ENCODE measurements around the gene EPC1.

The EPC1 gene

DNA sequence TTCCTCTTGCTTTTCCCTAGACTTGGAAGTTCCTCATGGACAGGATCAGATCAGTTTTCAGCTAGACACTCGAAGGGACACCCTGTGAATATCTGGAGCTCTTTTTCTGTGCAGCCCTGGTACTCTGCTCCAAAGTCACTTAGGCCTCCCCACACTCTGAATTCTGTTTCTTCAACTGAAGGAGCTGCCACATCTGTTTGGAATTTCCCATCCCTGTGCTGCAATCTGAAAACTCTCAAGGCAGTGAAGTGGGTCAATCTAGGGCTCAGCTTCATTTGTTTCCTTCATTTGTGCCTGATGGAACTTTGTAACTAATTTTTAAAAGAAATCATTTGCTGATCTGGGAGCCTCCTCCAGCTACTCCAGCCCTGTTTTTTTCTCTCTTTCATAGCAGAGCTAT, 9.6 kb downstream of the EPC1 start:
- DNase-seq (ENCODE audit: low read depth): no peak

DNA sequence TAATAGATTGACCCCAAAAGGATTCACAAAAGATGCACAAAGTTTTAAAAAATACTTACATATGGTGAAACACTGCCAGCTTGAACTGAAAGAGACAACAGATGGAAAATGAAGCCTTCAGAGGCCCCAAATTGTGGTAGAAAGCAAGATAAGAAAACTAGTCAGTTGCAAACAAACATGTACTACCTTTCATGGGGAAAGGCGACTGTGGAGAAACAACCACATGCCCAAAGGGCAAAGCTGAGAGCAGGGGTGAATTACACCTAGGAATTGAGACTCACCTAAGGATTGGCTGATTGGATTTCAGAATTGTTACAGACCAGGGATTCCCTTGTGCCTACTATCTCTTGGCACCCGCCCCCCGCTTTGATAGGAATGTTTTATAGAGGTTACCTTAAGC, 13.1 kb downstream of the EPC1 start:
- DNase-seq (ENCODE audit: low read depth): no peak

DNA sequence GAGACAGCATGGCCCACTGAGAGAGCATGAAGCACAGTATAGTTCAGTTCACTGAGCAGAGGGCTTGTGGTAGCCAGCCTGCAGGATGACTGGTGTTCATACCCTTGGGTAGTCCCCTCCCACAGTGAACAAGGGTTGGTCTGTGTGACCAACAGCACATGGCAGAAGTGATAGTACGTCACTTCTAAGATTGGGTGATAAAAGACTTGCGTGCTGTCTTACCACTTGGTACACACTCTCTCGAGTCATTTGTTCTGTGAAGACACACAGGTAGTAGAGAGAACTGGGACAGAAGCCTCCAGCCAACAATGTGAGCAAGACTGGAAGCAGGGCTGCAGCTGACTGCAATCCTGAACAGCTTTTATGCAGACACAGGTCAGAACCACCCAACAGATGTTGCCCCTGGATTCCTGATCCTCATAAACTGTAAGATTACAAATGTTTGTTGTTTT, 14.6 kb downstream of the EPC1 start:
- DNase-seq (ENCODE audit: low read depth): peak; percentile 75

DNA sequence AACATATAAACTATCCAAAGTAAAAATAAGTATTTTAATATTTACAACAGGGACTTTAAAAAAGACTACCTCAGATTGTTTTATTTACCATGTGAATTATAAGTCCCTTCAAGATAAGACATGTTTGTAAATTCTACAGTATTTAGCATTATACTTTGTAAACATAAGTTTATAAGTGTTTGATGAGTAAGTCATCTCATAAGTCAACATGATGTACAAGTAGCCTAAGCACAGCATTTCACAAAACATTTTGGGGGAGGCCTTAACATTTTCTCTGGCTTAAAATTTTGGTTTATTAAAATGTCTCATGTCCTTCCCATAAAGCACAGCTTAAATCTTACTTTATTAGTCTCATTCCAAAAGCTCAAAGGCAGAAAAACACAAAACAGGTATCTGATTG, 15.4 kb downstream of the EPC1 start:
- DNase-seq (ENCODE audit: low read depth): no peak

DNA sequence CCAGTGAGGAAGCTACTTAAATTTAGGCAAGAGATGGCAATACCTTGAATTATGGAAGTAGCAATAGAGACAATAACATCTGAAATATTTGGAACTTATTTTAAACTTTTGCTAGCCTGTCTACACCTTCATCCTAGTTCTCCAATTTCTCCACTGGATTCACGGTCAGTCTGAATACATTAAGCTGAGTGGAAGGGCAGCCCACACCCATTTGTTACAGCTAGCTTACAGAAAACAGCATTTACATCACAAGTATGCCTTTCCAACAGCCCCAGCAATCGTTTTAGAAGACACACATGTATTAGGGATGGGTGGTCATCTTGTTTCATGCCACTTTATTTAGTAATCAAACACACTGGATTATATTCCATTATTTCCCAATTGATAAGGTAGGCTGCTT, 16.7 kb downstream of the EPC1 start:
- no peak for DNase-seq (ENCODE audit: low read depth)

DNA sequence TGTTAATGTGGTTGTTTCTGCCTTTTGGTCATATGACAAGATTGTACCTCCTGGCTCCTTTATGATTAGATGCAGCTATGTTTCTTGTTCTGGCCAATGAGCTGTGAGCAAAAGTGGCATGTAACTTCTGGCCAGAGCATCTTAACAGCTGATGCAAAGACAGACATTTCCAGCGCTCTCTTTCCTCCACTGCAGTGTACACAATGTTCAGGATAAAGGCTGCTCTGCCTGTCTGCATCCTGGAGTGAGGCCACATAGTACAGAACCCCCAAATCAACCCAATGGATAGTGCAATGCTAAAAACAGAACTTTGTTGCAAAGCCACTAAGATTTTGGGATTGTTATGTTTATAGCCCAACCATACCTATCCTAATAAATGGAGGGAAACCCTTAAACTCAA, 17.9 kb downstream of the EPC1 start:
- no peak for DNase-seq (ENCODE audit: low read depth)

DNA sequence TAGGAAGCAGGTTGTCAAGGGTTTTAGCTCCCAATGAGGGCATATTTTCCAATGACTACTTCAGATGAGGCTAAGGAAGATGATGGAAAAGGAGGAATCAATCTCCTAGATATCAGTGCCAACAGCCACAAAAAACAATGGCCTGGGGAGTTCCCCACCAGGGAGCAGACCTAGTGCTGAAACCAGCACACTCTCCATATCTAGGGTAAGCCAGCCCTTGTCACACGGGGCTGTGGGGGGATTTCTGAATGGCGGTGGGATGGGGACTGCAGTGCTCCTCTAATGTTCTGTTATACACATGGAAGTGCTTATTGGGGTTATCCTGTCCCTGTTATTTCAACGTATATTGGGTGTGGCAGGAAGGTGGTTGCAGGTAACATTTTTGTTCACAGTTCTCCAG, 18.5 kb downstream of the EPC1 start:
- no peak for DNase-seq (ENCODE audit: low read depth)

DNA sequence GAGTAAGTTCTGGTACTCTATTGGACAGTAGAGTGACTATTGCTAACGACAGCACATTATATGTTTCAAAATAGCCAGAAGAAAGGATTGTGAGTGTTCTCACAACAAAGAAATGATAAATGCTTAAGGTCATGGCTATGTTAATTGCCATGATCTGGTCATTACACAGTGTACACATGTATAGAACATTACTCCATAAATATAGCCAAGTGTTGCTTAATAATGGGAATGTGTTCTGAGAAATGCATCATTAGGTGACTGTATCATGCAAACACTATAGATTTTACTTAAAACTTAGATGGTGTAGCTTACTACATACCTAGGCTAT, 19.6 kb downstream of the EPC1 start:
- no peak for DNase-seq (ENCODE audit: low read depth)

DNA sequence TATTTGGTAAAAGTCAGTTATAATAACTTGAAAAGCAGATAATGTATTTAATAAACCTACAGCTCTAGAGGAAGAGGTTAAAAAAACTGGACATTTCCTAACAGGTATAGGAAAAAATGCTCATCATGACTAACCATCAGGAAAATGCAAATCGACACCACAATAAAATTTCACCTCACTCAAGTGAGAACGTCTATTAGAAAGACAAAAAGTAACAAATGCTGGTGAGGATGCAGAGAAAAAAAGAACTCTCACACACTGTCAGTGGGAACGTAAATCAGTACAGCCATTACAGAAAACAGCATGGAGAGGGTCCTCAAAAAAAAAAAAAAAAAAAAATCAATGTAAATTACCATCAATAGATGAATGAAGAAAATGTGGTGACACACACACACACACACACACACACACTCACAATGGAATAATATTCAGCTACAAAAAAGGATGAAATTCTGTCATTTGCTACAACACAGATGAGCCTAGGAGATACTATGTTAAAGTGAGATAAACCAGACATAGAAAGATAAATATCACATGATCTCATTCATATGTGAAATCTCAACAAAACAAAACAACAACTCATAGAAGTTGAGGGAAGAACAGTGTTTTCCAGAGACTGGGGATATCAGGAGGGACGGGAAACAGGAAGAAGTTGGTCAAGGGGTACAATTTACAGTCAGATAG, 20.1 kb downstream of the EPC1 start:
- no peak for DNase-seq (ENCODE audit: low read depth)

DNA sequence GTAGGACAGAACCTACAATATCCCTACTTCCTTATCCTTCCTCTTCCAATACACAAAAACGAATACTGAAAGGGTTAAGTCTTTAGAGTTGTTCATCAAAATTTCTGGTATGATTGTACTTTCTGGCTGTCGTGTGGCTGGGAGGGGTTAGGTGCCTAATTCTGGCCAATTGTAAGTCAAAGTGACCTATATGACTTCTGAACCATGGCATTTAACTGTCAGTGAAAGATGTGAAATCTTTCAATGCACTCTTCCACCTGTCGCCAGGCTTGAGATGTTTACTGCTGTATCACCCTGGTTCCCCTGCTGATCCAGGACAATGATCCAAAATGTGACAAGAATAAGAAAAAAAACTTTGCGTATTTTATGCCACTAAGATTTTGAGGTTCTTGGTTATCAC, 20.8 kb downstream of the EPC1 start:
- DNase-seq (ENCODE audit: low read depth): no peak

DNA sequence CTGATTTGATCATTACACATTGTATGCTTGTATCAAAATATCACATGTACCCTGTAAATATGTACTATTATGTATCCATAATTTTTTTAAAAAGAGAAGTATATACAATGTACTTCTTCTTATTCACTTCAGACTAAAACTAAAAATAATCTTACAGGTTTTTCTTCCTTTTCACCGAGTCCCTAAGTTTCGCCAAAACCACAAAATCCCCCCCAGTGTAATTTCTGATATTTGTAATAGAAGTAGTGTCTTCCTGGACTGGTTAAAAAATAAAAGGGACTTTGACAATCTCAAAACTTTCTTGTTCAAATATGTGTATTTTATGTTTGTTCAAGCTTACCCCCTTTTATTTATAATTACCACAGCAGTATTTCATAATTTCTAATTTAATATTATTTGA, 23.9 kb downstream of the EPC1 start:
- DNase-seq (ENCODE audit: low read depth): no peak

DNA sequence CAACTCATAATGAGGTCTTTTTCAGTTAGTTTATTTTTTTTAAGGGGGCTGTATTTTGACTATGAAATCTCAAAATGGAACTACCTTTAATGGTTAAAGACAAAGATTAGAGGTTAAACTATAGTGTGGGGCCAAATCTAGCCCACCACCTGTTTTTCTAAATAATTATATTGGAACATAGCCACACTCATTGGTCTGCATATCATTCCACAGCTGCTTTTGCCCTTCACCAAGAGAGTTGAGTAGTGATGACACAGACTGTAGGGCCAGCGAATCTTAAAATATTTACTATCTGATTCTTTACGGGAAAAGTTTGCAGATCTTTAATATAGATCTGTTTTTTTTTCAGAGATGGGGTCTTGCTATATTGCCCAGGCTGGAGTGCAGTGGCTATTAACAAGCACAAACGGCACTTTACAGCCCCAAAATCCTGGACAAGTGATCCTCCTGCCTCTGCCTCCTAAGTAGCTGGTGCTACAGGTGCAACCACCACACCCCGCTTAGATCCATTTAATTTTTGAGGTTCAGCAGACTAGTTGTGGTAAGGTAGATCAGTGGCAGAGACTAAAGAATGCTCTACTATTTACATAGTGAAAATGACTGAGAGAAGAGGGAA, 25.8 kb downstream of the EPC1 start:
- DNase-seq (ENCODE audit: low read depth): no peak

DNA sequence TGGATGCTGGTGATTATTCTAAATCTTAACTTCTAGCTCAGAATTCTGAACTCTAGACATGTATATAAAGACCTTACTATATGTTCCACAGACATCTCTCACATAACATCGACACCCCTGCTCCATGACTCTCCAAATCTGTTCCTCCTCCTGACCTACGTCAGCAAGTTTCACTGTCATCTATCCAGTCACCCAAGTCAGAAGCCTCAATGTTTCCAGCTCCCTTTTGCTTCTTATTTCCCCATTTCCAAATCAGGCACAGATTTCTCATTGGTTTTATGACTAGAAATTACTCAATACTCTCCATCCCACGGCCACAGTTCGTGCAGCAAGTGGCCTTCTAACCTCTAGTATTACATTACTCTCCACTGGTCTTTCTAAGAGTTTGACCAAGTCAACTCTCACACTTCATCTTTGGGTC, 28.5 kb downstream of the EPC1 start:
- no peak for DNase-seq (ENCODE audit: low read depth)

DNA sequence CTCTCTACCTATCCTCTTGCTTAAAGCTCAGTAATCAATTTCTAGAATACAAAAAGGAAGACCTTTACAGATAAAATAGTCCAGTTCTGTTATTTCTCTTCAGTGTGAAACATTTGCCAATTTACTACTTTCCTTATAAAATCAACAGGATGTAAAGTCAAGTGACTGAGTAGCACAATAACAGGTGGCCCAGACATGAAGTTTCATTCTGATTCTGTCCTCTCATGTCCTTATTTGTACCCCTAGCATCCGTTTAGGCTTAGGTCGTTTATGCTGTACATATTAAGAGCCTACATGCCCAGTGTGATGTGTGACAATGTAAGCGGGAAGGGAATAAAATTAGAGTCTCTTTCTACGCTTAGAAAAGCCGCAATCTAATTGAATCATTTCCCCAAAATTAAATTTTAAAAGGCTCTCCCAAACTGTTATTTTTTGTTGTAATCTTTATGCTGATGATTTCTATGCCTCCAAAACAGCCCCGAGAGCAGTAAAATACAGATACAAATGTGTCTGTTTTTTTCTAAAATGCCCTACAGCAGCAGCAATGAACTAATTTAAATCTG, 29.1 kb downstream of the EPC1 start:
- no peak for DNase-seq (ENCODE audit: low read depth)

DNA sequence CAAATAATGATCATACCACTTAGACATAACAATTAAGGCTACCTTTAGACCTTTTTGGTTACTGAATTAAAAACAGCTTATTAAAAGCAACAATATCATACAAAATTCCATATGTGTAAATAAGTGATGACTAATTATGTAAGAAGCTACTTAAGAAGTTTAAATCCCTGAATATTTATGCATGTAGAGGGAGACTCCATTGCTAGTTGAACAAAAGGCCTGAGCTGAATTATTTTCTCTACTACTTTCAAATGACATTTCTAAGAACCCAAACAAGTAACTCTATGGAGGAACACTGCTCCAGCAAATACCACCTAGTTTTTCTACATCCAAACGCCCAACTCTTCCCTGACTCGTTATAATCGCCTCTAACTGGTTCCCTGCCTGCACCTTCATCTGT, 31.5 kb downstream of the EPC1 start:
- no peak for DNase-seq (ENCODE audit: low read depth)

DNA sequence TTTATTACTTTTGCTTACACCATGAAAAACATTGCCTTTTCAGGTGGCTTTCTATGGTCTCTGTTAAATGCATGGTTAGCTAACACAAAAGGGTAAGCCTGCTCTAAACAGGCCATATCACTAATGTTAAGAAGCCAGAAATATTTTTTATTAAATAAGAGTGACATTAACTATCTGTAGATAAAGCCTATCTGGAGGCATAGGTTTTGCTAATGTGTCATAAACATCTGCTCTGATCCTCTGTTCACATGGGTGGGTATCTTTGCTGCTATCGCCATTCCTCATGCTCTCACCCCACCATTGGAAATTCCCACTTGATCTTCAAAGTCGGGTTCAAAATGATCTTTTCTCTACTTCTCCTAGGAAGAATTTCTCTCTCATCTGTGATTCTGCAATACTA, 32.4 kb downstream of the EPC1 start:
- DNase-seq (ENCODE audit: low read depth): no peak

DNA sequence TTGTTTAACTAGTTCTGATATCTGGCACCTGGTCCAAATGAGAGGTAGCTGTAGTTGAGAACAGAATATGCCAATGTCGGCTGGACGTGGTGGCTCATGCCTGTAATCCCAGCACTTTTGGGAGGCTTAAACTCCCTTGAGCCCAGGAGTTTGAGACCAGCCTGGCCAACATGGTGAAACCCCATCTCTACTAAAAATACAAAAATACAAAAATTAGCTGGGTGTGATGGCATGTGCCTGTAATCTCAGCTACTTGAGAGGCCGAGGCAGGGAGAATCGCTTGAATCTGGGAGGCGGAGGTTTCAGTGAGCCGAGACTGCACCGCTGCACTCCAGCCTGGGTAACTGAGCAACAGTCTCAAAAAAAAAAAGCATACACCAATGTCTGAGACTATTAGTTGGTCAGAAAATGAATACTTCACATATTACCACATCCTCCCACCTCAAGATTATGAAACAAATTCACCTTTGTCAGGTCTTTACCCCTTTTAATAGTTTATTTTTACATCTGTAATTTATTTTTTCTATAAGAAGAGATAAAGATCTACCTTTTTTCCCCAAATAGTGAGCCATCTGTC, 38.8 kb downstream of the EPC1 start:
- DNase-seq (ENCODE audit: low read depth): peak; percentile 11

DNA sequence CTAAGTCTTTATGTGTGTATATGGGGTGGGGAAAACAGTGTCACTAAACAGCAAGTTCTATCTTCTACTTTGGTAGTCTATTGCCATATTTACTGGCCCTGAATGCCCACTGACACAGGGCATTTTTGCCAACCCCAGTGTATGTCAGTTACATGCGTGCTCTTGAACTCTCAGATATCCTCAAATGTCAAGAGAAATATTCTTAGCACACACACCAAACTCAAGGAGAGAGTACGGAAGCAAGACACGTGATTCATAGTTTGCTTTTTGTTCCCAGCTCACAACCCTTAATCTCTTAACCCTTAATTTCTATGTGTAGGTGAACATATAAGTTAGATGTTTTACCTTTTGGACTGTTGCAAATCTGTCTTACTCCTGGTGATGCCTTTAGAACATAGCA, 39.3 kb downstream of the EPC1 start:
- no peak for DNase-seq (ENCODE audit: low read depth)

DNA sequence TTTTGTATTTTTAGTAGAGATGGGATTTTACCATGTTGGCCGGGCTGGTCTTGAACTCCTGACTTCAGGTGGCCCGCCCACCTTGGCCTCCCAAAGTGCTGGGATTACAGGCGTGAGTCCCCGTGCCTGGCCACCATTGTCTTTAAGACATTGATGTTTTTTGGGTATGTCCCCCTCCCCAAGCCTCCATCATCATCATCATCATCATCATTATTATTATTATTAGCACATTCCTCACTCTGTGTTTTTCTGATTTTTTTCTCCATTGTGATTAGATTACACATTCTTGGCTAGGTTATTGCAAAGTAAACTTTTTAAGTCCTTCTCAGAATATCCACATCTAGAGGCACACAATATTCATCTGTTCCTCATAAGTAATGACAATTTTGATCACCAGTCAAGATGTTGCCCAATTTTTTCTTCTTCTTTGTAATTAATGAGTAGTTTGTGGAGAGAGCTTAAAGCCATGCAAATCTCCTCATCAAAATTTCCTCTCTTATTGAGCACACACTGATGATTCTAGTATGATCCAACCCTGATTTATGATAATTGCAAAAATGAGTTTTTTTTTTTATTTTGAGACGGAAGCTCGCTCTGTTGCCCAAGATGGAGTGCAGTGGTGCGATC, 47.5 kb downstream of the EPC1 start:
- DNase-seq (ENCODE audit: low read depth): no peak

DNA sequence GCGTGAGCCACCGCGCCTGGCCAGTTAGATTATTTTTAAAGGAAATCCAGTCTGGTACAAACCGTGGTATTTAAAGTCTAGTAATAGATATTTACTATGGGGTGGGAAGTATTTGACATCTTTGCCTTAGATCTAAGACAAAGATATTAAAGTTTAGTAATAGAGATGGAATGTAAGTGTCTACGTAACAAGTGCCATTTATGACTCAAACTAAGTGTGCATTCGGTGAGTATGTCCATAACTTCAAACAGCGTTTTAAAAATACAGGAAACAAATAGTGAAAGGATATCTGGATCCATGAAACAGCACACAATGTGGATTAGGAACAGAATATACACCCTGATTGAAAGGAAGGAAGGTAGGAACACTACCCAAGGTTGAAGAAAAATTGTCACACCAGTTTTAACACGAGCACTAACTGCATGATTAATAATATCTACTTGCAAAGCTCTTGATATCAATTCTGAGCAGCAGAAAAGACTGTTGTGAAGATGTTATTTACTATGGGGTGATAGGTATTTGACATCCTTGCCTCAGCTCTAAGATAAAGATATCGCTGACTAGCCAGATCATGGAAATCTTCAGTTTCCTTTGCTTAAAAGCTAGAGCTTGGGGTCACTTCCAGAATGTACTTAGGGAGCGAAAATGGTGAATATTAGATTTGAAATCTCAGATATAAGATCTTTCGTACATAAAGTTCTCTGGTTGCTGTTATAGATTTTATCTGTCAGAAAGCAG, 48.7 kb downstream of the EPC1 start:
- DNase-seq (ENCODE audit: low read depth): no peak

DNA sequence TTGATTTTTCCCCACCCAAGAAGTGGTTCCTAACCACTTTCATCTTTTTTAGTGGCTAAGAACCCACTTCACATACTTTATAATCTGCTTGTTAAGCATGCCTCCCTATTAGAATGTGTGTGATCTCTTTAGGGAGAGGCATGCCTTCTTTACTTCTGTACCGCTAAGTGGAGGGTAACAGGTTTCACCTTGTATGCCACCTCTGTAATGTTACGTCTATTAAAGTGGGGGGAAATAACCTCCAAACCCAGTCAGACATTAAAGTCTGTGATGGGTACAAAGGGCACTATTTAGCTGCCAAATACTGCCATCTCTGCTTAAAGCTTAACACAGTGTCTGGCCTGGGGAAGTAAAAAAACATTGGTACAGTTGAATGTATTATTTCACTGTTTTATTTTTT, 51.9 kb downstream of the EPC1 start:
- DNase-seq (ENCODE audit: low read depth): no peak

DNA sequence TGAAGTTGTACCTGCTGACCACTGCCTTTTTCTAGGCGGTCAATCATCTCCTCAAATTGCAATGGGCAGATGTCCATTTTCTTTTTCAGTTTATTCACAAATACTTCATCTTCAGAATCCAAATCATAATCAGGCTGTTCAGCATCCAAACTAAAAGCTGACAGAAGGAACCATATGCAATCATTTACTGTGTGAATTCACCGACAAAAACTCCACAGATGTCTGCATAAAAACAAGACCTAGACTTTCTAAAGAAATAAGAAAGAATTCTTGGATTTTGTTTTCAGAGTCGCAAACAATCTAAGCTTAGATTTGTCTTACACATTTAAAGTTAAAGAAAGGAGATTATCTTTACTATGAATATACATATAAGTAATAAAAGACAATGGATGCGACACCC, 53.4 kb downstream of the EPC1 start:
- DNase-seq (ENCODE audit: low read depth): no peak

DNA sequence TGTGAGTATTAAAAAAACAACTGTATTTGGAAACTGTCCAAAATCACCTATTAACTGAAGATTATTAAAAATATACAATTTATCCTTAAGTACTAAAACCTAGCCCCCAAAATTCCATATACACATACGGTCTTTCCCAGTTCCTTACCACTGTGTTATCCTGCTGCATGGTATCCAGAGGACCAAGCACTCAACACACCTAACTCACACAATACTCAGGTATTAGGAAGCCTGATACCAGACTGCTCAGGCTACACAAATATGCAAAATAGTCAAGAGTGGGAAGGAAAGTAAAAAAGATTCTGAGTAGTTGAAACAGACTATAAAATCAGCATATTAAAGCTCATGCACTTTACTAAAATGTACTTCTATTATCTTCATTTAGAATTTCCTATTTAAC, 67.2 kb downstream of the EPC1 start:
- DNase-seq (ENCODE audit: low read depth): no peak

Data from T-helper 22 cell (primary cell).